Prostate gland (tissue), 2 donors: ENCODE results near the gene DROSHA. TPM values are rescaled to one million over a fixed set of nuclear protein-coding genes. Genes with fewer than 3 reads are reported as not detected.
A peak's percentile ranks its signal among the peaks of the same experiment; 100 is the strongest.
"Not testable (repeated sequence)": the region's sequence is repeated elsewhere in the genome, so short reads cannot be mapped to it uniquely, and the experiment has no call there.

Experiments used
- DNase-seq: peaks from one replicate; pipeline ENCODE4 v3.0.0-alpha.2; 2019; ENCODE audit warnings: low spot score
- H3K27ac ChIP-seq, 2 donors: fragments of 200-600 bp; sonication (generic); 2 replicates each; pipeline ENCODE4 v1.5.1; 2017 to 2019
- H3K27me3 ChIP-seq: fragments of 200-600 bp; sonication (generic); replicated peaks from 2 replicates; pipeline ENCODE4 v1.5.1; 2019; ENCODE audit not compliant: insufficient read depth
- H3K36me3 ChIP-seq, 2 donors: fragments of 200-600 bp; sonication (generic); 1 replicate in 1 of 2; 2 replicates in 1 of 2; pipeline versions ENCODE4 v1.5.1 to v1.8.1; 2017 to 2019
- H3K4me1 ChIP-seq: fragments of 200-600 bp; sonication (generic); replicated peaks from 2 replicates; pipeline ENCODE4 v1.5.1; 2019
- H3K4me3 ChIP-seq, 2 donors: fragments of 200-600 bp; sonication (generic); 2 replicates each; pipeline ENCODE4 v1.5.1; 2017 to 2019
- H3K9me3 ChIP-seq: fragments of 200-600 bp; sonication (generic); 2 replicates; pipeline ENCODE4 v1.5.1; 2017
- CTCF ChIP-seq, 4 experiments: fragments of 200-600 bp in 2 of 4; fragments of 450-650 bp in 2 of 4; sonication (generic) in 2 of 4; IDR thresholded peaks; 1 replicate in 3 of 4; 2 replicates in 1 of 4; pipeline ENCODE4 v1.5.1; 2016 to 2019; ENCODE audit warnings: antibody characterized with exemption in 4 of 4, mild to moderate bottlenecking in 2 of 4, moderate library complexity in 2 of 4
- POLR2A ChIP-seq: fragments of 450-650 bp; IDR thresholded peaks from one replicate; pipeline ENCODE4 v1.6.1; 2016; ENCODE audit warnings: antibody characterized with exemption, mild to moderate bottlenecking
- POLR2AphosphoS5 ChIP-seq: sonication (generic); formaldehyde crosslinking; IDR thresholded peaks from one replicate; pipeline ENCODE4 v1.6.1; 2017; ENCODE audit warnings: antibody characterized with exemption
- WGBS: methylation state at CpG from one replicate; pipeline ENCODE4 v1.1.5; 2018; 5-methylcytosine and 5-hydroxymethylcytosine counted together
- intact Hi-C: fragments of 100-400 bp; cut with DNase I; formaldehyde crosslinking; loops from one replicate; pipeline ENCODE4 v1.14.2; 2022
- total RNA-seq, 2 donors: library from RNA; depleted of rRNA; stranded (reverse); fragments of >200 nt; gene quantifications; one replicate each; pipeline ENCODE4 v1.1.0, GENCODE V29; 2016

Gene DROSHA
- total RNA-seq, 2 donors from 2014 or later: 27.6 to 45.7 TPM

GRCh38 chr5:31551878-31552277, 20.0 kb upstream of the DROSHA start:
- H3K27ac ChIP-seq: no peak overlapping the region
- H3K27me3 ChIP-seq: no peaks in the 10 kb centered on the region
- no peaks in the 10 kb centered on the region for H3K36me3 ChIP-seq
- TF ChIP-seq CTCF (IDR thresholded peaks at IDR 0.05): no peak
- peak; percentile 17 for TF ChIP-seq POLR2AphosphoS5
- 89% methylated on average over 3 of the region's 3 CpGs for WGBS
- no peaks in the 10 kb centered on the region for H3K4me1 ChIP-seq
- DNase-seq: no peak
- no peaks in the 10 kb centered on the region for H3K9me3 ChIP-seq
- intact Hi-C loops: no loop called here
- H3K4me3 ChIP-seq: no peak overlapping the region

- H3K36me3 ChIP-seq, H3K9me3 ChIP-seq, DNase-seq, H3K4me1 ChIP-seq, H3K27me3 ChIP-seq, H3K27ac ChIP-seq, H3K4me3 ChIP-seq, intact Hi-C loops: not testable (repeated sequence)
- 83% methylated on average over 2 of the region's 2 CpGs for WGBS
Measured at GRCh38 chr5:31549114-31549513, 17.2 kb upstream of the DROSHA start.

GRCh38 chr5:31537851-31538250, 6.0 kb upstream of the DROSHA start:
- Histone ChIP-seq H3K9me3 (no peaks in the 10 kb centered on the region), H3K36me3 (peaks cover 0 to 9% of the 10 kb centered on the region in 2 donors), H3K4me3 (no peak overlapping the region), H3K27ac (no peak overlapping the region), H3K4me1 (no peaks in the 10 kb centered on the region), H3K27me3 (no peaks in the 10 kb centered on the region)
- intact Hi-C loops: no loop called here
- 74% methylated on average over 4 of the region's 4 CpGs for WGBS
- DNase-seq: no peak
- TF ChIP-seq POLR2AphosphoS5 (no peak), CTCF (IDR thresholded peaks at IDR 0.05) (no peak), POLR2A (no peak)

- Histone ChIP-seq H3K4me3 (no peak overlapping the region), H3K27ac (no peak overlapping the region), H3K36me3 (peaks cover 0 to 9% of the 10 kb centered on the region in 2 donors), H3K9me3 (no peaks in the 10 kb centered on the region), H3K4me1 (no peaks in the 10 kb centered on the region), H3K27me3 (no peaks in the 10 kb centered on the region)
- DNase-seq: no peak
- intact Hi-C loops: no loop called here
- TF ChIP-seq CTCF (IDR thresholded peaks at IDR 0.05): no peak
Measured at GRCh38 chr5:31537349-31537748, 5.5 kb upstream of the DROSHA start.

GRCh38 chr5:31536873-31537272, 5.0 kb upstream of the DROSHA start:
- Histone ChIP-seq H3K4me3 (no peak overlapping the region), H3K27me3 (no peaks in the 10 kb centered on the region), H3K9me3 (no peaks in the 10 kb centered on the region), H3K36me3 (peaks cover 0 to 8% of the 10 kb centered on the region in 2 donors), H3K27ac (no peak overlapping the region), H3K4me1 (no peaks in the 10 kb centered on the region)
- intact Hi-C loops: no loop called here
- no peak for DNase-seq
- no peak for TF ChIP-seq POLR2A
- TF ChIP-seq POLR2AphosphoS5: no peak
- TF ChIP-seq CTCF (IDR thresholded peaks at IDR 0.05): no peak
- 88% methylated on average over 3 of the region's 3 CpGs for WGBS
